DOHH2 (cell line): ENCODE results near the gene COG1.
"Not testable (repeated sequence)": the region's sequence is repeated elsewhere in the genome, so short reads cannot be mapped to it uniquely, and the experiment has no call there.

Experiments
- H3F3A ChIP-seq: fragments of 200-600 bp; sonication (generic), shearing (Covaris generic); 2 replicates; pipeline ENCODE4 v1.6.0; 2016; ENCODE audit warnings: antibody characterized with exemption, mild to moderate bottlenecking; ENCODE audit not compliant: control insufficient read depth, insufficient read depth
- H3K27ac ChIP-seq: fragments of 200-600 bp; sonication (generic); 2 replicates; pipeline ENCODE4 v1.5.1; 2014; ENCODE audit warnings: low read depth, mild to moderate bottlenecking, low read length, moderate library complexity
- H3K27me3 ChIP-seq: fragments of 200-600 bp; sonication (generic); 2 replicates; pipeline ENCODE4 v1.6.1; 2014; ENCODE audit warnings: mild to moderate bottlenecking, low read length, mixed read lengths; ENCODE audit not compliant: control insufficient read depth
- H3K36me3 ChIP-seq: fragments of 200-600 bp; sonication (generic); 2 replicates; pipeline ENCODE4 v1.6.1; 2014; ENCODE audit warnings: mild to moderate bottlenecking, low read length, moderate library complexity, mixed read lengths; ENCODE audit not compliant: control insufficient read depth
- H3K4me1 ChIP-seq: fragments of 200-600 bp; sonication (generic); 2 replicates; pipeline ENCODE4 v1.6.1; 2014; ENCODE audit warnings: mild to moderate bottlenecking, low read length, mixed read lengths; ENCODE audit not compliant: control insufficient read depth
- H3K4me2 ChIP-seq: fragments of 200-600 bp; sonication (generic); 2 replicates; pipeline ENCODE4 v1.6.0; 2014; ENCODE audit warnings: mild to moderate bottlenecking, low read length, moderate library complexity
- H3K4me3 ChIP-seq: fragments of 200-600 bp; sonication (generic); 2 replicates; pipeline ENCODE4 v1.5.1; 2014; ENCODE audit warnings: mild to moderate bottlenecking, low read length, mixed read lengths
- H3K79me2 ChIP-seq: fragments of 200-600 bp; sonication (generic); 2 replicates; pipeline ENCODE4 v1.6.1; 2014; ENCODE audit warnings: mild to moderate bottlenecking, low read length, mixed read lengths; ENCODE audit not compliant: control insufficient read depth
- H3K9me2 ChIP-seq: fragments of 200-600 bp; sonication (generic); replicated peaks from 2 replicates; pipeline ENCODE4 v1.6.1; 2014; ENCODE audit warnings: mild to moderate bottlenecking, low read length, mixed read lengths; ENCODE audit not compliant: control insufficient read depth
- H3K9me3 ChIP-seq: fragments of 200-600 bp; sonication (generic); 2 replicates; pipeline ENCODE4 v1.6.1; 2014; ENCODE audit warnings: antibody characterized with exemption, low read length, mixed read lengths; ENCODE audit not compliant: control insufficient read depth, insufficient read depth
- H4K20me1 ChIP-seq: fragments of 200-600 bp; sonication (generic); 2 replicates; pipeline ENCODE4 v1.6.0; 2014; ENCODE audit warnings: low read depth, mild to moderate bottlenecking, antibody characterized with exemption, low read length, moderate library complexity; ENCODE audit not compliant: control insufficient read depth, insufficient read depth
- CTCF ChIP-seq: fragments of 200-600 bp; sonication (generic); IDR thresholded peaks from one replicate; pipeline ENCODE4 v1.5.1; 2014; ENCODE audit warnings: antibody characterized with exemption, mild to moderate bottlenecking, low read depth, low read length; ENCODE audit not compliant: poor library complexity, severe bottlenecking
- EZH2phosphoT487 ChIP-seq: fragments of 200-600 bp; sonication (generic); IDR thresholded peaks from 2 replicates; pipeline ENCODE4 v1.6.1; 2017; ENCODE audit warnings: borderline replicate concordance, mild to moderate bottlenecking, antibody characterized with exemption, low read length, moderate library complexity, mixed read lengths

COG1 gene

GRCh38 chr17:73148540-73149334, 44.1 kb upstream of the COG1 start:
- TF ChIP-seq EZH2phosphoT487, result no peak
- no peak for TF ChIP-seq CTCF
- Histone ChIP-seq H3K4me2 (no peak overlapping the region), H4K20me1 (no peaks in the 10 kb centered on the region), H3K4me3 (no peak overlapping the region), H3K79me2 (no peaks in the 10 kb centered on the region), H3K4me1 (peaks cover 7% of the 10 kb centered on the region), H3K9me3 (peaks cover 10% of the 10 kb centered on the region; the same call in 1 of the 2 replicates), H3K27me3 (peaks cover 5% of the 10 kb centered on the region), H3K36me3 (no peaks in the 10 kb centered on the region), H3K9me2 (no peaks in the 10 kb centered on the region), H3K27ac (no peak overlapping the region), H3F3A (no peaks in the 10 kb centered on the region)

GRCh38 chr17:73150622-73151300, 42.1 kb upstream of the COG1 start:
- not testable (repeated sequence) for H3K27ac ChIP-seq, H3K9me3 ChIP-seq, H4K20me1 ChIP-seq, H3F3A ChIP-seq, H3K36me3 ChIP-seq, H3K4me1 ChIP-seq, H3K4me2 ChIP-seq, H3K9me2 ChIP-seq, H3K4me3 ChIP-seq, H3K27me3 ChIP-seq, H3K79me2 ChIP-seq

- Histone ChIP-seq H3K9me2 (no peaks in the 10 kb centered on the region), H3K9me3 (no peaks in the 10 kb centered on the region), H3K4me2 (no peak overlapping the region), H3K36me3 (no peaks in the 10 kb centered on the region), H3K27ac (no peak overlapping the region), H3K79me2 (no peaks in the 10 kb centered on the region), H3K4me1 (peaks cover 7% of the 10 kb centered on the region), H3K27me3 (peaks cover 7% of the 10 kb centered on the region), H4K20me1 (no peaks in the 10 kb centered on the region), H3K4me3 (no peak overlapping the region), H3F3A (no peaks in the 10 kb centered on the region)
- TF ChIP-seq EZH2phosphoT487 (no peak), CTCF (no peak)
Measured at GRCh38 chr17:73151916-73152632, 40.8 kb upstream of the COG1 start.
